Lower lobe of right lung (tissue), 2 donors: ENCODE data around the gene OLFM1. TPM values are rescaled to one million over a fixed set of nuclear protein-coding genes. Genes with fewer than 3 reads are reported as not detected.

Source experiments
- ATAC-seq, 2 donors: fragments of 200-7000 bp; cut with Tn5 transposase; one replicate each; pipeline ENCODE4 v1.9.1; 2020 to 2022; ENCODE audit warnings: mild to moderate bottlenecking in 2 of 2, moderate library complexity in 2 of 2
- DNase-seq: peaks from one replicate; pipeline ENCODE4 v3.0.0-alpha.2; 2020
- H3K27ac ChIP-seq: fragments of 200-600 bp; one replicate; pipeline ENCODE4 v1.8.0; 2022
- H3K27me3 ChIP-seq: fragments of 200-600 bp; one replicate; pipeline ENCODE4 v1.8.0; 2022; ENCODE audit warnings: low read depth
- H3K36me3 ChIP-seq: fragments of 200-600 bp; one replicate; pipeline ENCODE4 v1.8.0; 2022; ENCODE audit warnings: mild to moderate bottlenecking
- H3K4me1 ChIP-seq: fragments of 200-600 bp; one replicate; pipeline ENCODE4 v1.8.0; 2022
- H3K4me3 ChIP-seq: fragments of 200-600 bp; one replicate; pipeline ENCODE4 v1.8.0; 2022; ENCODE audit warnings: mild to moderate bottlenecking
- H3K9me3 ChIP-seq: fragments of 200-600 bp; one replicate; pipeline ENCODE4 v1.8.0; 2022
- intact Hi-C: fragments of 100-400 bp; cut with DNase I; formaldehyde crosslinking; loops from one replicate; pipeline ENCODE4 v1.11.0; 2022
- total RNA-seq: library from RNA; stranded (reverse); fragmentation: NEBNext Ultra II Directional; extraction: Animal tissue kit (Norgen Biotek cat#: 25700); gene quantifications from one replicate; pipeline ENCODE4 v1.2.1, GENCODE V29; 2021
- TF ChIP-seq, protein P1 (sequence below): fragments of 200-600 bp; IDR thresholded peaks from one replicate; pipeline ENCODE4 v1.8.0; 2022; ENCODE audit warnings: antibody characterized with exemption, mild to moderate bottlenecking
- donor health status: DM: no; HTN: yes; CAD: no; lungs with severe emphysema.

Gene OLFM1
- total RNA-seq, 1 donor from 2014 or later = 24.1 TPM

DNA sequence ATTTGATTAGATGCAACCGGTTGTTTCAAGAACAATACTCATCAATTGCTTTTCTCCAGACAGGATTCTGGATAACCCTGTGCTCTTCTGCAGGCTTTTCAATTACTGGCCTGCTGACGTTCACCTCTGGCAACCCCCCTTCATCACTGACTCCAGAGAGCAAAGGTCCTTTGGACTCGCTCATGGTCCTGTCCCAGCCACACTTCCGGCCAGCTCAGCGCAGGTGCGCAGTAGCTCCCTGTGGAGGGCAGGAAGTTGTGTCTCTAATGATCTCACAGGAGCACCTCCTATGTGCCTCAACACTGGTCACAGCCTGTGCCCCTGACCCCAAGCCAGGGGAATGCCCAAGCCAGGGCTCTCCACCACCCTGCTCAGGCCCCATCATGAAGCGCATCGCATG lies 44.0 kb downstream of the OLFM1 start:
- H3K36me3 ChIP-seq = no peaks in the 10 kb centered on the region
- ATAC-seq (no peak), DNase-seq (no peak)
- H3K4me1 ChIP-seq = no peaks in the 10 kb centered on the region
- H3K4me3 ChIP-seq = no peak overlapping the region
- TF ChIP-seq, protein P1, sequence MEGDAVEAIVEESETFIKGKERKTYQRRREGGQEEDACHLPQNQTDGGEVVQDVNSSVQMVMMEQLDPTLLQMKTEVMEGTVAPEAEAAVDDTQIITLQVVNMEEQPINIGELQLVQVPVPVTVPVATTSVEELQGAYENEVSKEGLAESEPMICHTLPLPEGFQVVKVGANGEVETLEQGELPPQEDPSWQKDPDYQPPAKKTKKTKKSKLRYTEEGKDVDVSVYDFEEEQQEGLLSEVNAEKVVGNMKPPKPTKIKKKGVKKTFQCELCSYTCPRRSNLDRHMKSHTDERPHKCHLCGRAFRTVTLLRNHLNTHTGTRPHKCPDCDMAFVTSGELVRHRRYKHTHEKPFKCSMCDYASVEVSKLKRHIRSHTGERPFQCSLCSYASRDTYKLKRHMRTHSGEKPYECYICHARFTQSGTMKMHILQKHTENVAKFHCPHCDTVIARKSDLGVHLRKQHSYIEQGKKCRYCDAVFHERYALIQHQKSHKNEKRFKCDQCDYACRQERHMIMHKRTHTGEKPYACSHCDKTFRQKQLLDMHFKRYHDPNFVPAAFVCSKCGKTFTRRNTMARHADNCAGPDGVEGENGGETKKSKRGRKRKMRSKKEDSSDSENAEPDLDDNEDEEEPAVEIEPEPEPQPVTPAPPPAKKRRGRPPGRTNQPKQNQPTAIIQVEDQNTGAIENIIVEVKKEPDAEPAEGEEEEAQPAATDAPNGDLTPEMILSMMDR = no peak
- H3K27me3 ChIP-seq = peaks cover 37% of the 10 kb centered on the region
- H3K27ac ChIP-seq = no peak overlapping the region
- intact Hi-C loops = no loop called here
- H3K9me3 ChIP-seq = no peaks in the 10 kb centered on the region

DNA sequence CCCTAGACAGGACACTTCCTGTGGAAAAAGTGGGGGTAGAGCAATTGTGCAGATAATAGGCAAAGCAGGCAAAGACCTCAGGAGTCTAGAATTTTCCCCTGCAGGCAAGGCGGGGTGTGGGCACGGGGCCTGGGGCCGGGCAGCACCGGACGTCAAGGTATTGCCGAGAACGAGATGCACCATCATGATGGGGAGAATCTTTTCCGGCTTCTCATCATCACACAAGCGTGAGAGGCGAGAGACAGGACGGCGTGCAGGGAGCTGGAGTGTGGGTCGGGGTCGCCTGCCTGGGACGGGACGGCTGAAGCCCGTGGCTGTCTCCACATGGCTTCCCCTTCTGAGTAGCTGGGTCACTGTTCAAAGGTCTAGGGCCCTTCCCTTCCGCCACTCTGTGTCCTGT lies 44.5 kb downstream of the OLFM1 start:
- Histone ChIP-seq H3K4me3 (no peak overlapping the region), H3K27me3 (peaks cover 37% of the 10 kb centered on the region), H3K9me3 (no peaks in the 10 kb centered on the region), H3K4me1 (no peaks in the 10 kb centered on the region), H3K36me3 (no peaks in the 10 kb centered on the region), H3K27ac (no peak overlapping the region)
- ATAC-seq (no peak), DNase-seq (no peak)
- intact Hi-C loops = no loop called here
- TF ChIP-seq, protein P1 = no peak

DNA sequence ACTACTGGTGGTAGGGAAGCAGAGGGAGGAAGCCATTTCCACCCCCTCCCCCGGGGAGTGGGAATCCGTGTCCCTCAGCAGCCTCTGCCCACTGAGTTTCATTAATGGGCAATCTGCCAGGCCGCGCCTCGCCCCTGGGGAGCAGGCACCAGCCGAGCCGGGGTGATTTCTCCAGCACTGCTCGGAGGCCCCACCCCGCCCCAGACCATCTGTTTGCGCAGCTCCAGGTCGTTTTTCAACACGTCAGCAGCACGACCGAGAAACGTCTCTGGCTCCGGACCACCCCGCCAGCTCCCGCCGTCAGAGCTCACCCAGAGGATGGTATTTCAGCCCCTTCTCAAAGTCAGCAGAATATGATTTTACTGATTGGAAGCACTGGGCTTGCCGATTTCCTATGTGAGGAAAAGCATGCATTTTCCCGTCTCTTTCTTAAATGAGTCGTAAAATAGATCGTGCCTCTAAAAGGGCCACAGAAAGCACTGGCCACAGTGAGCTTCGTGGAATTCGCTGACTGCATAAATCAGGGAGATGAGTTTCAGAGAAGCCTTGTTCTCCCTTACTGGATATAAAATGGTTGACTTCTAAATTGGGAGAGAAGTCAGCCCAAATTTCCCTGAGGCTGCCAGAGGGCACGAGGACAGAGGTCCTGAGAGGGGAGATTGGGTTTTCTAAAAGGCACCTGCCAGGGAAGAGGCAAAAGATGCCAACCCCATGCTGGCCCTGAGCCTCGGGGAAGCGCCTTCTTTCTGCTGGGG lies 47.0 kb downstream of the OLFM1 start:
- TF ChIP-seq, protein P1 = no peak
- no peaks in the 10 kb centered on the region for H3K4me1 ChIP-seq
- DNase-seq (no peak), ATAC-seq (no peak)
- intact Hi-C loops = no loop called here
- H3K9me3 ChIP-seq = no peaks in the 10 kb centered on the region
- H3K36me3 ChIP-seq = no peaks in the 10 kb centered on the region
- no peak overlapping the region for H3K27ac ChIP-seq
- no peak overlapping the region for H3K4me3 ChIP-seq
- peaks cover 45% of the 10 kb centered on the region for H3K27me3 ChIP-seq

DNA sequence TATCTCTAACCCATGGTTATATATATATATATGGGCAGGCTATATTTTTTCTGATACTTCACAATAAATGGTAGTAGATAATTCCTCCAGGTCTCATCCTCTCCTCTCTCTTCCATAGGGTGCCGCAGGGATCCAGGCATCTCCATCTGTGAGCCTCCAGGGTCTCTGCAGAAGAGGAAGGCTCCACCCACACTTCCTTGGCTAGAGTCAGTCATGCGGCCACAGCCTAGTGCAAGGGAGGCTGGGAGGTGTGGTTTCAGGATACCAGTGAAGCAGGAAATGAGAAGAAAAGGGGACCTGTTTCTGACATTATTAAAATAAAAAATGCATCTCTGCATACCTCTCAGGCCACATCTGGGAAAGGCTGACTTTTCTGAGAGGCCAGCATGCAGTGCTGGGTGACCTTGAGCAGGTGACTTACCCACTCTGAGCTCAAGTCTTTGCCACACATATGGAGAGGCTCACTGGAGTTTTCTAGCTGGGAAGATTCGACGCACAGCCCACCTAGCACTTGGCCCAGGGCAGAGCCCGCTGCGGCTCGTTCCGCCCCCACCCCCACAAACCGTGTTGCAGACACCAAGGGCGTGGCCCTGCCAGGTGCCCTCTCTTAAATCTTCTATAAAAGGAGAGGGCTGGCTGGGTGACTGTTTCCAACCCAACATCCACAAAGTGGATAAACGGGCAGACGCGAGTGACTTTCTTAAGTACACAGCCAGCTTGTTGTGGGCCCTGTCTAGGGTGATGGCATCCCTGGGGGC lies 47.9 kb downstream of the OLFM1 start:
- no peaks in the 10 kb centered on the region for H3K36me3 ChIP-seq
- ATAC-seq = no peak
- peaks cover 45% of the 10 kb centered on the region for H3K27me3 ChIP-seq
- no peak for DNase-seq
- no peak overlapping the region for H3K27ac ChIP-seq
- no peaks in the 10 kb centered on the region for H3K4me1 ChIP-seq
- TF ChIP-seq, protein P1 = no peak
- H3K4me3 ChIP-seq = no peak overlapping the region
- intact Hi-C loops = no loop called here
- no peaks in the 10 kb centered on the region for H3K9me3 ChIP-seq

DNA sequence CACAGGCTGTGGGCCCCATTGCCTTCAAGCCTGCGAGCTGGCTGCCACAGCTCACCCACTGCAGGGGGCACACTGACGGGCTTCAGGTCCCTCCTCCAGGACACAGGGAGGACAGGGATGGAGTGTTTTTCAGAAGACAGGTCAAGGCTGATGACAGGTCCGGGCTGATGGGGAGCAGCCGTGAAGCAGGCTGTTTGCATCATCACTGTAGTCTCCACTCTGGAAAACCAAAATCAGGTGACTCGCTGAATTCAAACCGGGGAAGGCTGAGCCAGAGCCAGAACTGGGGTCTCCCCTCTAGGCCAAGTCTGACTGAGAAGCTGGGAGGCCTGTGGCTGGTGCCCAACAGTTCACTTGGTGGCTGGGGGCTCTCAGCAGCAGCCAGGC lies 48.5 kb downstream of the OLFM1 start:
- H3K4me1 ChIP-seq = no peaks in the 10 kb centered on the region
- DNase-seq (no peak), ATAC-seq (no peak)
- H3K4me3 ChIP-seq = no peak overlapping the region
- intact Hi-C loops = no loop called here
- H3K9me3 ChIP-seq = no peaks in the 10 kb centered on the region
- no peaks in the 10 kb centered on the region for H3K36me3 ChIP-seq
- TF ChIP-seq, protein P1 = no peak
- no peak overlapping the region for H3K27ac ChIP-seq
- peaks cover 45% of the 10 kb centered on the region for H3K27me3 ChIP-seq
